ENCODE measurements around the gene RNF103. TPM values are rescaled to one million over a fixed set of nuclear protein-coding genes. Genes with fewer than 3 reads are reported as not detected.

The RNF103 gene
- total RNA-seq, 1 experiment from 2014 or later, result 16.1 TPM

DNA sequence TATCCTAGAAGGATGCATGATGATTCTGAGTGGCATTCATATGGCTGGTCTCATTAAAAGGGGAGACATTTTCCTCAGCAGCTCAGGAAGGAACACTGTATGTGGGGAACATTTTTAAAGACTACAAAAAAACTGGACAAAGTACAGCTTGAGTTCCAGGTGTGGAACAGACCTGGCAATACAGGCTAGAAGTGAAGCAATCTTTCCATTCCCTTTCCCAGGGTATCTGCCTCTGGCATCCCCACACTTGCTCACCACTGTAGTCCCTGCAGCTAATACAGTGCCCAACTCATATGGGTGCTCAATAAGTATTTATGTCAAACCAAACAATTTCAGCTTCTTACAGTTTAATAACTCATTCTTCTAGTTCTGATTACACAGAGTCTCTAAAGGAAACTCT, 8.1 kb downstream of the RNF103 start:
- DNase-seq (ENCODE audit: low read depth, low spot score) (no peak), ATAC-seq (no peak)
- H3K4me3 ChIP-seq (replicated peaks in 1 of 2; ENCODE audit: low read depth in 1 of 2, low read length in 2 of 2), result no peak overlapping the region
- ChIA-PET CTCF (no interaction called here), RAD21 (ENCODE audit: low non-redundant PET in 1 of 2, low total read pairs in 2 of 2, uncharacterized antibody in 2 of 2, unreplicated experiment in 2 of 2) (no interaction called here), POLR2A (no interaction called here)
- TF ChIP-seq ZNF274 (IDR thresholded peaks at IDR 0.05; ENCODE audit: low read depth, low read length) (no peak), CBX3 (IDR thresholded peaks at IDR 0.05; ENCODE audit: low read depth) (no peak), SP1 (IDR thresholded peaks at IDR 0.05; ENCODE audit: low read depth) (no peak), REST (IDR thresholded peaks at IDR 0.05; ENCODE audit: low read depth) (no peak), EZH2 (IDR thresholded peaks at IDR 0.05) (no peak), JUND (IDR thresholded peaks at IDR 0.05) (no peak), YY1 (IDR thresholded peaks at IDR 0.05; ENCODE audit: extremely low read depth, insufficient replicate concordance, low read depth, low read length) (no peak), FOSL1 (IDR thresholded peaks at IDR 0.05; ENCODE audit: low read depth) (no peak), RAD21 (IDR thresholded peaks at IDR 0.05; ENCODE audit: low read depth) (no peak), CEBPB (IDR thresholded peaks at IDR 0.05; ENCODE audit: low read depth) (no peak), SRF (IDR thresholded peaks at IDR 0.05; ENCODE audit: low read depth) (no peak), SIN3A (IDR thresholded peaks at IDR 0.05; ENCODE audit: low read depth) (no peak)
- TF ChIP-seq, protein P1, sequence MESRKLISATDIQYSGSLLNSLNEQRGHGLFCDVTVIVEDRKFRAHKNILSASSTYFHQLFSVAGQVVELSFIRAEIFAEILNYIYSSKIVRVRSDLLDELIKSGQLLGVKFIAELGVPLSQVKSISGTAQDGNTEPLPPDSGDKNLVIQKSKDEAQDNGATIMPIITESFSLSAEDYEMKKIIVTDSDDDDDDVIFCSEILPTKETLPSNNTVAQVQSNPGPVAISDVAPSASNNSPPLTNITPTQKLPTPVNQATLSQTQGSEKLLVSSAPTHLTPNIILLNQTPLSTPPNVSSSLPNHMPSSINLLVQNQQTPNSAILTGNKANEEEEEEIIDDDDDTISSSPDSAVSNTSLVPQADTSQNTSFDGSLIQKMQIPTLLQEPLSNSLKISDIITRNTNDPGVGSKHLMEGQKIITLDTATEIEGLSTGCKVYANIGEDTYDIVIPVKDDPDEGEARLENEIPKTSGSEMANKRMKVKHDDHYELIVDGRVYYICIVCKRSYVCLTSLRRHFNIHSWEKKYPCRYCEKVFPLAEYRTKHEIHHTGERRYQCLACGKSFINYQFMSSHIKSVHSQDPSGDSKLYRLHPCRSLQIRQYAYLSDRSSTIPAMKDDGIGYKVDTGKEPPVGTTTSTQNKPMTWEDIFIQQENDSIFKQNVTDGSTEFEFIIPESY (IDR thresholded peaks at IDR 0.05; ENCODE audit: extremely low read depth, insufficient replicate concordance, low read length), result no peak
- TF ChIP-seq, protein P2, sequence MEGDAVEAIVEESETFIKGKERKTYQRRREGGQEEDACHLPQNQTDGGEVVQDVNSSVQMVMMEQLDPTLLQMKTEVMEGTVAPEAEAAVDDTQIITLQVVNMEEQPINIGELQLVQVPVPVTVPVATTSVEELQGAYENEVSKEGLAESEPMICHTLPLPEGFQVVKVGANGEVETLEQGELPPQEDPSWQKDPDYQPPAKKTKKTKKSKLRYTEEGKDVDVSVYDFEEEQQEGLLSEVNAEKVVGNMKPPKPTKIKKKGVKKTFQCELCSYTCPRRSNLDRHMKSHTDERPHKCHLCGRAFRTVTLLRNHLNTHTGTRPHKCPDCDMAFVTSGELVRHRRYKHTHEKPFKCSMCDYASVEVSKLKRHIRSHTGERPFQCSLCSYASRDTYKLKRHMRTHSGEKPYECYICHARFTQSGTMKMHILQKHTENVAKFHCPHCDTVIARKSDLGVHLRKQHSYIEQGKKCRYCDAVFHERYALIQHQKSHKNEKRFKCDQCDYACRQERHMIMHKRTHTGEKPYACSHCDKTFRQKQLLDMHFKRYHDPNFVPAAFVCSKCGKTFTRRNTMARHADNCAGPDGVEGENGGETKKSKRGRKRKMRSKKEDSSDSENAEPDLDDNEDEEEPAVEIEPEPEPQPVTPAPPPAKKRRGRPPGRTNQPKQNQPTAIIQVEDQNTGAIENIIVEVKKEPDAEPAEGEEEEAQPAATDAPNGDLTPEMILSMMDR (IDR thresholded peaks at IDR 0.05 in 2 of 3, conservative IDR thresholded peaks at IDR 0.05 in 1 of 3; ENCODE audit: borderline replicate concordance in 1 of 3, insufficient read depth in 1 of 3, low read depth in 2 of 3, low read length in 2 of 3), result no peak
- H4K20me1 ChIP-seq (ENCODE audit: insufficient read depth), result no peaks in the 10 kb centered on the region
- no peak overlapping the region for H2AFZ ChIP-seq (ENCODE audit: low read depth, low read length, poor library complexity, severe bottlenecking)
- H3K9me2 ChIP-seq (ENCODE audit: insufficient read depth), result no peaks in the 10 kb centered on the region
- no TSS peak for BruUV-seq (replicated peaks)
- no peak overlapping the region for H3K4me2 ChIP-seq (ENCODE audit: low read length)
- H3K4me1 ChIP-seq (ENCODE audit: control insufficient read depth in 1 of 2, insufficient read depth in 2 of 2, low read length in 2 of 2), result no peaks in the 10 kb centered on the region; a peak in 1 of 4 replicates
- no peak overlapping the region for H3K27ac ChIP-seq (ENCODE audit: low read depth, low read length)
- intact Hi-C loops (cut with micrococcal nuclease), result loop anchor here (1.0 kb wide), 1 partner anchor 18 kb away; no protein-coding TSS in a partner anchor
- peaks cover 0 to 22% of the 10 kb centered on the region in 2 experiments; a peak in 2 of 4 replicates for H3K36me3 ChIP-seq (ENCODE audit: control insufficient read depth in 1 of 2, insufficient read depth in 2 of 2, low read length in 2 of 2)
- peaks cover 7% of the 10 kb centered on the region for H3K79me2 ChIP-seq (ENCODE audit: insufficient read depth, low read length)
- no peaks in the 10 kb centered on the region for H3K27me3 ChIP-seq (ENCODE audit: insufficient read depth, low read length)
- H3K9me3 ChIP-seq (ENCODE audit: control insufficient read depth in 1 of 2, insufficient read depth in 1 of 2, low read depth in 1 of 2, low read length in 2 of 2), result no peaks in the 10 kb centered on the region
- no peak overlapping the region for H3K9ac ChIP-seq (ENCODE audit: low read length)
